Trophoblast cell (in vitro differentiated cells and primary cell): ENCODE measurements around the gene ZFHX3.

Experiments
- DNase-seq, 2 donors: peaks; one replicate each; pipeline ENCODE4 v3.0.0-alpha.2; 2016
- H2AFZ ChIP-seq: 2 replicates; pipeline ENCODE4 v1.6.1; 2013; ENCODE audit warnings: low read length, moderate library complexity, mild to moderate bottlenecking; ENCODE audit not compliant: insufficient read depth, poor library complexity
- H2AK5ac ChIP-seq: 2 replicates; pipeline ENCODE4 v1.6.1; 2013; ENCODE audit warnings: mild to moderate bottlenecking, low read length
- H2BK120ac ChIP-seq: 2 replicates; pipeline ENCODE4 v1.6.1; 2013; ENCODE audit warnings: low read length, mild to moderate bottlenecking, moderate library complexity; ENCODE audit not compliant: insufficient read depth, poor library complexity
- H2BK12ac ChIP-seq: 2 replicates; pipeline ENCODE4 v1.6.1; 2013; ENCODE audit warnings: mild to moderate bottlenecking, low read length, moderate library complexity
- H2BK5ac ChIP-seq: 2 replicates; pipeline ENCODE4 v1.6.1; 2013; ENCODE audit warnings: low read length, low read depth, moderate library complexity, mild to moderate bottlenecking; ENCODE audit not compliant: poor library complexity
- H3K14ac ChIP-seq: 2 replicates; pipeline ENCODE4 v1.6.1; 2013; ENCODE audit warnings: mild to moderate bottlenecking, low read length
- H3K18ac ChIP-seq: 2 replicates; pipeline ENCODE4 v1.6.1; 2013; ENCODE audit warnings: mild to moderate bottlenecking, low read length
- H3K23ac ChIP-seq: 2 replicates; pipeline ENCODE4 v1.6.1; 2013; ENCODE audit warnings: low read length
- H3K27ac ChIP-seq: 2 replicates; pipeline ENCODE4 v1.5.1; 2013; ENCODE audit warnings: low read depth, mild to moderate bottlenecking, inconsistent platforms, low read length, moderate library complexity
- H3K27me3 ChIP-seq: 2 replicates; pipeline ENCODE4 v1.6.1; 2013; ENCODE audit warnings: inconsistent platforms, mild to moderate bottlenecking, low read length, moderate library complexity; ENCODE audit not compliant: insufficient read depth
- H3K36me3 ChIP-seq, 2 experiments: 1 replicate in 1 of 2; 2 replicates in 1 of 2; pipeline ENCODE4 v1.6.1; 2013; ENCODE audit warnings: low read length in 2 of 2, mild to moderate bottlenecking in 2 of 2, moderate library complexity in 1 of 2; ENCODE audit not compliant: insufficient read depth in 2 of 2, control insufficient read depth in 1 of 2
- H3K4ac ChIP-seq: 2 replicates; pipeline ENCODE4 v1.6.1; 2013; ENCODE audit warnings: low read depth, mild to moderate bottlenecking, low read length, moderate library complexity
- H3K4me1 ChIP-seq, 2 experiments: 1 replicate in 1 of 2; 2 replicates in 1 of 2; pipeline ENCODE4 v1.6.1; 2013; ENCODE audit warnings: low read length in 2 of 2, mild to moderate bottlenecking in 2 of 2, moderate library complexity in 1 of 2; ENCODE audit not compliant: insufficient read depth in 2 of 2, control insufficient read depth in 1 of 2
- H3K4me2 ChIP-seq: 2 replicates; pipeline ENCODE4 v1.6.1; 2013; ENCODE audit warnings: inconsistent platforms, mild to moderate bottlenecking, low read length, moderate library complexity
- H3K4me3 ChIP-seq: 2 replicates; pipeline ENCODE4 v1.5.1; 2013; ENCODE audit warnings: mild to moderate bottlenecking, low read depth, low read length, inconsistent platforms
- H3K79me1 ChIP-seq: one replicate; pipeline ENCODE4 v1.6.1; 2013; ENCODE audit warnings: low read length
- H3K79me2 ChIP-seq: 2 replicates; pipeline ENCODE4 v1.6.1; 2013; ENCODE audit warnings: low read length, mild to moderate bottlenecking; ENCODE audit not compliant: control insufficient read depth, insufficient read depth, poor library complexity
- H3K9ac ChIP-seq: 2 replicates; pipeline ENCODE4 v1.6.1; 2013; ENCODE audit warnings: mild to moderate bottlenecking, low read length
- H3K9me3 ChIP-seq: 2 replicates; pipeline ENCODE4 v1.6.1; 2013; ENCODE audit warnings: low read depth, mild to moderate bottlenecking, control low read depth, inconsistent platforms, low read length; ENCODE audit not compliant: insufficient read depth
- H4K12ac ChIP-seq: 2 replicates; pipeline ENCODE4 v1.6.1; 2013; ENCODE audit warnings: low read depth, mild to moderate bottlenecking, low read length, moderate library complexity
- H4K8ac ChIP-seq: 2 replicates; pipeline ENCODE4 v1.6.1; 2013; ENCODE audit warnings: low read depth, mild to moderate bottlenecking, low read length, moderate library complexity
- H4K91ac ChIP-seq: one replicate; pipeline ENCODE4 v1.6.1; 2013; ENCODE audit warnings: low read depth, mild to moderate bottlenecking, low read length, moderate library complexity
- WGBS: extraction: QIAGEN DNeasy Blood & Tissue Kit; methylation state at CpG from one replicate; pipeline ENCODE4 v1.1.7; 2013; ENCODE audit warnings: missing lambda C conversion rate; ENCODE audit not compliant: insufficient read length, insufficient coverage; ENCODE audit errors: extremely low coverage; 5-methylcytosine and 5-hydroxymethylcytosine counted together

ZFHX3 gene

DNA sequence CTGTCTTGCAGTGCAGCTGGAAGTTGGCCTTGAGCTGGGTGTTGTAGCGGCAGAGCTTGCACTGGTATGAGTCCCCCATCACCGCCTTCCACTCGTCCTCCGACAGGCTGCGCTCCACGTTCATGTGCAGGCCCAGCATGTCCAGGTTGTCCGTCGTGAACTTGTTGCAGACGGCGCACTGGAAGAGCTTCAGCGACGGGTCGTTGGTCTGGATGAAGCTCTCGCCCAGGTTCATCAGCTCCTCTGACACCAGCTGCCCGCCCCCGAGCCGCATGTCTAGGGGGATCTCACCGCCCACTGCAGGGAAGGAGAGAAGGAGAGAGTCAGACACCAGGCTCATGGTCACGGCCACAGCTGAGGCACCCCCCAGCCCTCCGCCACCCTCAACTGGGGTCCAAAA is 97.3 kb downstream of the ZFHX3 start:
- H3K4ac ChIP-seq: peak overlapping the region; percentile 27
- no peak overlapping the region for H2BK5ac ChIP-seq
- no peak overlapping the region for H3K14ac ChIP-seq
- H2BK120ac ChIP-seq: no peak overlapping the region
- no peak for DNase-seq
- H3K23ac ChIP-seq: no peak overlapping the region
- H3K36me3 ChIP-seq: peaks cover 14 to 17% of the 10 kb centered on the region in 2 experiments
- H2AK5ac ChIP-seq: no peak overlapping the region
- peak overlapping the region; percentile 1 for H4K12ac ChIP-seq
- peaks cover 6% of the 10 kb centered on the region for H3K79me2 ChIP-seq
- H3K4me2 ChIP-seq: no peak overlapping the region
- H3K18ac ChIP-seq: peak overlapping the region; percentile 20
- H3K27me3 ChIP-seq: no peaks in the 10 kb centered on the region
- H3K4me1 ChIP-seq: peaks cover 28 to 38% of the 10 kb centered on the region in 2 experiments
- no peak overlapping the region for H2AFZ ChIP-seq
- no peak overlapping the region for H2BK12ac ChIP-seq
- H3K4me3 ChIP-seq: no peak overlapping the region
- peaks cover 6% of the 10 kb centered on the region for H3K9me3 ChIP-seq
- no peak overlapping the region for H3K27ac ChIP-seq
- H3K79me1 ChIP-seq: peaks cover 16% of the 10 kb centered on the region
- no peak overlapping the region for H4K91ac ChIP-seq
- WGBS: no CpG with 5 or more reads among the region's 20 CpGs
- no peak overlapping the region for H4K8ac ChIP-seq
- no peak overlapping the region for H3K9ac ChIP-seq

DNA sequence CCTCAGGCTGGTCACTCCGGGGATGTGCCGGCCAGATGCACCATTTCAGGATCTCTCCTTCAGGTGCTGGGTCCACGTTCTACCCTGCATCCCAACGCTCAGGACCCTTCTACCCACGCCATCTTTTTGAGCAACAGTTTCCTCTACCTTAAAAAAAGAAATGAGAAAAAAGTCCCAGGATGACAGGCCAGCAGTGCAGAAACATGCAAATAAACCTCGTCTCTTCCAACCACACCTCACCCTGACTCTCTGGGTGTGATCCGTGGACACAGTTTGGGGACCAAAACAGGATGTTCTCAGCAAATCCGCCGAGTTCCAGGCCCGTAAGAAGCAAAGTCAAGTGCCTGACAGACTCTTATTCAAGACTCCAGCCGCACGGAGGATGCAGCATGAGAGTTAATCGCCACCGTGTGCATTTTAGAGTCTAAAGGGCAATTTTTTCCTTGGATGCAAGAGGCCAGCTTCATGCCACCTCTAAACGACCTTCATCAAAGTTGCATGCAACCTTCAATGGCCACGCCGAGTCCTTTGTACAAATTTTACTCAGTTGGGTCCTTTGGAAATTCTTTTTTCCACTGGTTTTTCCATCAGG is 99.6 kb downstream of the ZFHX3 start:
- DNase-seq: no peak
- Histone ChIP-seq H3K23ac (no peak overlapping the region), H2BK12ac (no peak overlapping the region), H3K79me2 (peaks cover 7% of the 10 kb centered on the region), H3K27me3 (no peaks in the 10 kb centered on the region), H4K91ac (no peak overlapping the region), H3K9ac (no peak overlapping the region), H2AK5ac (no peak overlapping the region), H3K4me1 (peaks cover 24 to 34% of the 10 kb centered on the region in 2 experiments), H4K12ac (no peak overlapping the region), H3K79me1 (peaks cover 12% of the 10 kb centered on the region), H3K4me3 (no peak overlapping the region), H3K14ac (no peak overlapping the region), H3K4me2 (no peak overlapping the region), H3K27ac (no peak overlapping the region), H2AFZ (no peak overlapping the region), H2BK120ac (no peak overlapping the region), H2BK5ac (no peak overlapping the region), H3K18ac (no peak overlapping the region), H4K8ac (no peak overlapping the region), H3K36me3 (peaks cover 14 to 19% of the 10 kb centered on the region in 2 experiments), H3K4ac (no peak overlapping the region), H3K9me3 (peaks cover 8% of the 10 kb centered on the region)
- no CpG with 5 or more reads among the region's 17 CpGs for WGBS

DNA sequence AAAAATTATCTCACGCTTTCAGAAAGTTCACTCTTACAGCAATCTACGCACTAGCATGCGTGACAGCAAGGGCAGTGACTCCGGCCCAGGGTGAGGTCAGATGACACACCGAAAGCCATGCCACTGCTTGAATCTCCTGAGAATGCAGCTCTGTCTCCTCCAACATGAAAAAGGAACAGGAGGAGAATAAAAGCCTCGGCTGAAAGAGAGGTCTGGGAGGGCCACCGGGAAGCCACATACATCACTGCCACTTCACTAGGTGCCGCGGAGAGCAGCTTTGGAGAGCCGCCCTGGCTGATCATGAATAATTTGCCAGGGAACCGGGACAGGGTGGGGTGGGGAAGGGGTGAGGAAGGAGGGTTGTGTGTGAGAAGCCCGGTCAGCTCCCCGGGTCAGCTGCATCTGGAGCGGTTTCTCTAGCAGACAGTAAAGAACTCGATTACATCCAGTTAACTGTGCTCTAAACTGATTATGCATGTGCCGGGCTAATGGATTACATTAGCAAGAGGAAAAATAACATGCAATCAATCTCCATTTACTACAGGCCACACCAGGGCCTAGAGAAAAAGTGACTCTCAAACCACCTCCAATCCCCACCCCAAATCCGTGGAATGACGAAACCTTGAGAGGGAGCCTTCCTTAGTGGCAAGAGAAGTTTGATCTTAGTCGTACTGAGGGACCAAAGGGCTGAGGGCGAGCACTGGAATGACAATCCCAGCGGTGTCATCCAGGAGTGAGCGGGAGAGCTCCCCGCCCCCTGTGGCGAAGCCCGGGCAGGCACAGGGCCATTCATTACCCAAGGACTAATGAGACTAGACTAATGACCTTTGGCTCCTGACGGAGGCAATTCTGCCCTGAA is 100.3 kb downstream of the ZFHX3 start:
- Histone ChIP-seq H2BK12ac (no peak overlapping the region), H3K18ac (no peak overlapping the region), H3K36me3 (peaks cover 14 to 19% of the 10 kb centered on the region in 2 experiments), H3K27ac (no peak overlapping the region), H4K12ac (no peak overlapping the region), H3K9me3 (peaks cover 8% of the 10 kb centered on the region), H3K27me3 (no peaks in the 10 kb centered on the region), H3K4ac (no peak overlapping the region), H3K4me3 (no peak overlapping the region), H4K8ac (no peak overlapping the region), H3K4me2 (no peak overlapping the region), H3K79me1 (peaks cover 10% of the 10 kb centered on the region), H3K23ac (no peak overlapping the region), H2AFZ (no peak overlapping the region), H3K79me2 (peaks cover 7% of the 10 kb centered on the region), H3K9ac (no peak overlapping the region), H3K4me1 (peaks cover 21 to 31% of the 10 kb centered on the region in 2 experiments), H2AK5ac (no peak overlapping the region), H3K14ac (no peak overlapping the region), H2BK5ac (no peak overlapping the region), H2BK120ac (no peak overlapping the region), H4K91ac (no peak overlapping the region)
- no peak for DNase-seq
- no CpG with 5 or more reads among the region's 26 CpGs for WGBS

DNA sequence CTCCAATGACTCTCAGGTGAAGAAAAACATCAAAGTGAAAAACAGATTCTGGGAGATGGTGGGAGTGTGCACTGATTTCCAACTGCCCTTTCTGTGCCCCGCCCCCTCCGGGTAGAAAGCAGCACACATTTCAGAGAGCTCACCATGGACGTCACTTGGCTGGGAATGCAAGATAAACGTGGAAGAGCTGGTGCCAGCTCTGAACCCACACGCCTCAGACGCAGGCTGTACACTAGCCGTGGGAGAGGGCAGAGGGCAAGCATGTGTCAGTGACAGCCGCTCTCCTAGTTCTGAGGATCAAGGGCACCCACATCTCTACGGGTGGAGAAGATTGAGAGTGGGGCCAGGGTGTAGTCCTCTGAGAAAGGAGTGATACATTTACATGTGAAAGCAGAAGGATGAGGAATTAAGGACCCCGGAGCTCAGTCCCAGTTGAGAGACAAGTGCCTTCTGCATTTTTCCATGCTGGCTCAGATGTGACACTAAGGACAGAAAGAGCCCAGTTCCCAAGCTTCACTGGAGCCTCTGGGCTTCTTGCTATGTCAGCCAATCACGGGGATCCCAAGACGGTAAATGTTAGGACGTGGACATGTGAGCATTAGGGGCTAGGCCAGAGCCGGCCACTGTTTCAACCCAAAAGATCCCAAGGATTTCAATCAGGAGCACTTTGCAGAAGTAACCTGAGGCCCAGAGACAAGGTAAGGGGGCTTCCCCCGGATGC is 101.3 kb downstream of the ZFHX3 start:
- H3K9me3 ChIP-seq: peaks cover 8% of the 10 kb centered on the region
- no CpG with 5 or more reads among the region's 15 CpGs for WGBS
- H3K4me2 ChIP-seq: no peak overlapping the region
- no peak overlapping the region for H2BK120ac ChIP-seq
- H3K79me1 ChIP-seq: peaks cover 4% of the 10 kb centered on the region
- H3K23ac ChIP-seq: no peak overlapping the region
- no peak overlapping the region for H4K8ac ChIP-seq
- no peaks in the 10 kb centered on the region for H3K27me3 ChIP-seq
- no peak overlapping the region for H3K4me3 ChIP-seq
- H3K18ac ChIP-seq: peak overlapping the region; percentile 25
- H3K4me1 ChIP-seq: peaks cover 14 to 23% of the 10 kb centered on the region in 2 experiments
- peak; percentile 50 to 69 for DNase-seq
- H2BK5ac ChIP-seq: no peak overlapping the region
- H3K79me2 ChIP-seq: peaks cover 5% of the 10 kb centered on the region
- no peak overlapping the region for H2AK5ac ChIP-seq
- peak overlapping the region; percentile 10 for H3K4ac ChIP-seq
- no peak overlapping the region for H4K12ac ChIP-seq
- H3K9ac ChIP-seq: no peak overlapping the region
- H3K27ac ChIP-seq: no peak overlapping the region
- no peak overlapping the region for H2BK12ac ChIP-seq
- H3K14ac ChIP-seq: no peak overlapping the region
- no peak overlapping the region for H4K91ac ChIP-seq
- no peak overlapping the region for H2AFZ ChIP-seq
- peaks cover 14 to 19% of the 10 kb centered on the region in 2 experiments for H3K36me3 ChIP-seq
